H1 (cell line): ENCODE measurements around the gene TTC34.
"Not testable (repeated sequence)": the region's sequence is repeated elsewhere in the genome, so short reads cannot be mapped to it uniquely, and the experiment has no call there.

Source experiments
- ASH2L ChIP-seq: fragments of 200-600, 300-600 bp; sonication (generic); IDR thresholded peaks from one replicate; pipeline ENCODE4 v1.7.1; 2017; ENCODE audit warnings: low read length
- ATF3 ChIP-seq: IDR thresholded peaks from 2 replicates; pipeline ENCODE4 v1.6.1; 2011; ENCODE audit warnings: low read depth, mild to moderate bottlenecking, low read length; ENCODE audit not compliant: insufficient read depth
- CHD1 ChIP-seq: IDR thresholded peaks from 2 replicates; pipeline ENCODE4 v1.6.1; 2012; ENCODE audit warnings: low read depth, low read length, improper control_type of control experiment
- CTCF ChIP-seq, 3 experiments: IDR thresholded peaks; 1 replicate in 2 of 3; 2 replicates in 1 of 3; pipeline versions ENCODE4 v1.5.1 to v1.6.1; 2011; ENCODE audit warnings: low read length in 3 of 3, mild to moderate bottlenecking in 3 of 3, inconsistent platforms in 2 of 3, low read depth in 1 of 3, moderate library complexity in 1 of 3; ENCODE audit not compliant: insufficient read depth in 1 of 3; ENCODE audit errors: control extremely low read depth in 1 of 3
- EGR1 ChIP-seq: IDR thresholded peaks from 2 replicates; pipeline ENCODE4 v1.6.1; 2011; ENCODE audit warnings: low read depth, low read length, borderline replicate concordance
- EZH2 ChIP-seq: fragments of 200-600 bp; sonication (generic); IDR thresholded peaks from 2 replicates; pipeline ENCODE4 v1.7.1; 2012; ENCODE audit warnings: low read depth, mild to moderate bottlenecking, moderate library complexity, low read length, inconsistent platforms; ENCODE audit not compliant: severe bottlenecking
- HDAC2 ChIP-seq, 2 experiments: fragments of 300-600 bp in 1 of 2; sonication (generic) in 1 of 2; IDR thresholded peaks; 2 replicates each; pipeline ENCODE4 v1.6.1; 2011 to 2012; ENCODE audit warnings: low read depth in 2 of 2, low read length in 2 of 2, mild to moderate bottlenecking in 2 of 2, moderate library complexity in 2 of 2, borderline replicate concordance in 1 of 2, inconsistent platforms in 1 of 2
- NRF1 ChIP-seq: IDR thresholded peaks from 2 replicates; pipeline ENCODE4 v1.6.1; 2011; ENCODE audit warnings: mild to moderate bottlenecking, low read depth, low read length, improper control_type of control experiment
- POLR2A ChIP-seq, 2 experiments: IDR thresholded peaks; 1 replicate in 1 of 2; 2 replicates in 1 of 2; pipeline ENCODE4 v1.6.1; 2011; ENCODE audit warnings: low read depth in 2 of 2, low read length in 2 of 2, mild to moderate bottlenecking in 2 of 2; ENCODE audit errors: control extremely low read depth in 1 of 2
- RAD21 ChIP-seq, 2 experiments: IDR thresholded peaks in 1 of 2; conservative IDR thresholded peaks in 1 of 2; 2 replicates each; pipeline ENCODE4 v1.6.1; 2011; ENCODE audit warnings: low read depth in 2 of 2, low read length in 2 of 2, improper control_type of control experiment in 1 of 2, inconsistent platforms in 1 of 2, mild to moderate bottlenecking in 1 of 2, moderate library complexity in 1 of 2
- SIN3A ChIP-seq, 2 experiments: IDR thresholded peaks in 1 of 2; conservative IDR thresholded peaks in 1 of 2; 2 replicates each; pipeline ENCODE4 v1.6.1; 2011 to 2012; ENCODE audit warnings: low read length in 2 of 2, improper control_type of control experiment in 1 of 2, low read depth in 1 of 2, mild to moderate bottlenecking in 1 of 2
- TBP ChIP-seq: IDR thresholded peaks from 2 replicates; pipeline ENCODE4 v1.6.1; 2011; ENCODE audit warnings: low read depth, low read length, improper control_type of control experiment
- TEAD4 ChIP-seq: IDR thresholded peaks from 2 replicates; pipeline ENCODE4 v1.6.1; 2012; ENCODE audit warnings: low read depth, low read length, inconsistent platforms, mixed read lengths
- TF ChIP-seq, protein P1 (sequence below): IDR thresholded peaks from 2 replicates; pipeline ENCODE4 v1.6.1; 2012; ENCODE audit warnings: low read length, inconsistent platforms

DNA sequence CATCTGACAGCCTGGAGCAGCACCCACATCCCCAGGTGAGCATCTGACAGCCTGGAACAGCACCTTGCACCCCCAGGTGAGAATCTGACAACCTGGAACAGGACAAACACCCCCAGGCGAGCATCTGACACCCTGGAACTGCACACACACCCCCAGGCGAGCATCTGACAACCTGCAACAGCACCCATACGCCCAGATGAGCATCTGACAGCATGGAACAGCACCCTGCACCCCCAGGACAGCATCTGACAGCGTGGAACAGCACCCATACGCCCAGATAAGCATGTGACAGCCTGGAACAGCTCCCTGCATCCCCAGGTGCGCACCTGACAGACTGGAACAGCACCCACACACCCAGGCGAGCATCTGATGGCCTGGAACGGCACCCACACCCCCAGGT is 49.0 kb downstream of the TTC34 start:
- not testable (repeated sequence) for TF ChIP-seq CTCF (IDR thresholded peaks at IDR 0.05; ENCODE audit: control extremely low read depth in 1 of 3, insufficient read depth in 1 of 3, low read depth in 1 of 3, low read length in 3 of 3); ATF3; HDAC2 (IDR thresholded peaks at IDR 0.05; ENCODE audit: borderline replicate concordance in 1 of 2, low read depth in 2 of 2, low read length in 2 of 2); TEAD4; TBP; EGR1; CHD1; EZH2; POLR2A (IDR thresholded peaks at IDR 0.05; ENCODE audit: control extremely low read depth in 1 of 2, low read depth in 2 of 2, low read length in 2 of 2); RAD21 (IDR thresholded peaks at IDR 0.05 in 1 of 2, conservative IDR thresholded peaks at IDR 0.05 in 1 of 2; ENCODE audit: low read depth in 2 of 2, low read length in 2 of 2); SIN3A (conservative IDR thresholded peaks at IDR 0.05 in 1 of 2, IDR thresholded peaks at IDR 0.05 in 1 of 2; ENCODE audit: low read depth in 1 of 2, low read length in 2 of 2); ASH2L; NRF1
- TF ChIP-seq, protein P1, sequence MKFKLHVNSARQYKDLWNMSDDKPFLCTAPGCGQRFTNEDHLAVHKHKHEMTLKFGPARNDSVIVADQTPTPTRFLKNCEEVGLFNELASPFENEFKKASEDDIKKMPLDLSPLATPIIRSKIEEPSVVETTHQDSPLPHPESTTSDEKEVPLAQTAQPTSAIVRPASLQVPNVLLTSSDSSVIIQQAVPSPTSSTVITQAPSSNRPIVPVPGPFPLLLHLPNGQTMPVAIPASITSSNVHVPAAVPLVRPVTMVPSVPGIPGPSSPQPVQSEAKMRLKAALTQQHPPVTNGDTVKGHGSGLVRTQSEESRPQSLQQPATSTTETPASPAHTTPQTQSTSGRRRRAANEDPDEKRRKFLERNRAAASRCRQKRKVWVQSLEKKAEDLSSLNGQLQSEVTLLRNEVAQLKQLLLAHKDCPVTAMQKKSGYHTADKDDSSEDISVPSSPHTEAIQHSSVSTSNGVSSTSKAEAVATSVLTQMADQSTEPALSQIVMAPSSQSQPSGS = not testable (repeated sequence)
